ENCODE results near the gene ASB1.
"Not testable (repeated sequence)": the region's sequence is repeated elsewhere in the genome, so short reads cannot be mapped to it uniquely, and the experiment has no call there.

ASB1 gene

GRCh38 chr2:238403632-238404405 is 22.9 kb upstream of the ASB1 start:
- H3K27ac ChIP-seq (ENCODE audit: low read depth, low read length) = no peak overlapping the region
- no peak overlapping the region for H3K9ac ChIP-seq (ENCODE audit: low read depth in 1 of 2, low read length in 2 of 2)

GRCh38 chr2:238404406-238405216 is 22.1 kb upstream of the ASB1 start:
- H3K27me3 ChIP-seq (ENCODE audit: control insufficient read depth in 1 of 2, insufficient read depth in 2 of 2, low read length in 2 of 2) = no peaks in the 10 kb centered on the region

More at GRCh38 chr2:238403632-238404405, 22.9 kb upstream of the ASB1 start:
- H3K4me1 ChIP-seq (ENCODE audit: control insufficient read depth in 1 of 2, insufficient read depth in 2 of 2, low read length in 2 of 2) = peaks cover 0 to 9% of the 10 kb centered on the region in 2 donors
- no peaks in the 10 kb centered on the region for H3K9me3 ChIP-seq (ENCODE audit: control insufficient read depth in 1 of 2, low read length in 2 of 2)
- no peak overlapping the region for H3K4me3 ChIP-seq (ENCODE audit: low read depth in 1 of 2, low read length in 2 of 2)
- peaks cover 0 to 3% of the 10 kb centered on the region in 2 donors for H3K36me3 ChIP-seq (ENCODE audit: control insufficient read depth in 1 of 2, insufficient read depth in 2 of 2, low read length in 2 of 2)
- H3K27me3 ChIP-seq (ENCODE audit: control insufficient read depth in 1 of 2, insufficient read depth in 2 of 2, low read length in 2 of 2) = no peaks in the 10 kb centered on the region

DNA sequence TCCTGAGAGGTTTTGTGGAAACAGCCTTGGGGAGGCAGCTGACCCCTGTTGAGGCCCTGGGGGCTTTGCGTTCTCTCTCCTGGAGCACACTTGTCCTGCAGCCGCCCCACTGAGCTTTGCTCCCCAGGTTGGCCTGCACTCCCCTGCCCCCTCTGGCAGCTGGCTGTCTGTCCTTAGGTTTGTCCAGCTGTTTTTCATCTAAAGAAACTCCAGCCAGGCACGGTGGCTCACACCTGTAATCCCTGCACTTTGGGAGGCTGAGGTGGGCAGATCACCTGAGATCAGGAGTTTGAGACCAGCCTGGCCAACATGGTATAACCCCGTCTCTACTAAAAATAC is 21.5 kb upstream of the ASB1 start:
- H3K9me3 ChIP-seq (ENCODE audit: control insufficient read depth in 1 of 2, low read length in 2 of 2); H3K4me1 ChIP-seq (ENCODE audit: control insufficient read depth in 1 of 2, insufficient read depth in 2 of 2, low read length in 2 of 2); H3K9ac ChIP-seq (ENCODE audit: low read depth in 1 of 2, low read length in 2 of 2); H3K27ac ChIP-seq (ENCODE audit: low read depth, low read length); H3K27me3 ChIP-seq (ENCODE audit: control insufficient read depth in 1 of 2, insufficient read depth in 2 of 2, low read length in 2 of 2); H3K4me3 ChIP-seq (ENCODE audit: low read depth in 1 of 2, low read length in 2 of 2); H3K36me3 ChIP-seq (ENCODE audit: control insufficient read depth in 1 of 2, insufficient read depth in 2 of 2, low read length in 2 of 2): not testable (repeated sequence)

More at GRCh38 chr2:238404406-238405216, 22.1 kb upstream of the ASB1 start:
- H3K9me3 ChIP-seq (ENCODE audit: control insufficient read depth in 1 of 2, low read length in 2 of 2) = no peaks in the 10 kb centered on the region
- peaks cover 0 to 9% of the 10 kb centered on the region in 2 donors for H3K4me1 ChIP-seq (ENCODE audit: control insufficient read depth in 1 of 2, insufficient read depth in 2 of 2, low read length in 2 of 2)
- H3K9ac ChIP-seq (ENCODE audit: low read depth in 1 of 2, low read length in 2 of 2) = no peak overlapping the region
- no peak overlapping the region for H3K27ac ChIP-seq (ENCODE audit: low read depth, low read length)
- peaks cover 0 to under 1% of the 10 kb centered on the region in 2 donors for H3K36me3 ChIP-seq (ENCODE audit: control insufficient read depth in 1 of 2, insufficient read depth in 2 of 2, low read length in 2 of 2)
- H3K4me3 ChIP-seq (ENCODE audit: low read depth in 1 of 2, low read length in 2 of 2) = no peak overlapping the region

DNA sequence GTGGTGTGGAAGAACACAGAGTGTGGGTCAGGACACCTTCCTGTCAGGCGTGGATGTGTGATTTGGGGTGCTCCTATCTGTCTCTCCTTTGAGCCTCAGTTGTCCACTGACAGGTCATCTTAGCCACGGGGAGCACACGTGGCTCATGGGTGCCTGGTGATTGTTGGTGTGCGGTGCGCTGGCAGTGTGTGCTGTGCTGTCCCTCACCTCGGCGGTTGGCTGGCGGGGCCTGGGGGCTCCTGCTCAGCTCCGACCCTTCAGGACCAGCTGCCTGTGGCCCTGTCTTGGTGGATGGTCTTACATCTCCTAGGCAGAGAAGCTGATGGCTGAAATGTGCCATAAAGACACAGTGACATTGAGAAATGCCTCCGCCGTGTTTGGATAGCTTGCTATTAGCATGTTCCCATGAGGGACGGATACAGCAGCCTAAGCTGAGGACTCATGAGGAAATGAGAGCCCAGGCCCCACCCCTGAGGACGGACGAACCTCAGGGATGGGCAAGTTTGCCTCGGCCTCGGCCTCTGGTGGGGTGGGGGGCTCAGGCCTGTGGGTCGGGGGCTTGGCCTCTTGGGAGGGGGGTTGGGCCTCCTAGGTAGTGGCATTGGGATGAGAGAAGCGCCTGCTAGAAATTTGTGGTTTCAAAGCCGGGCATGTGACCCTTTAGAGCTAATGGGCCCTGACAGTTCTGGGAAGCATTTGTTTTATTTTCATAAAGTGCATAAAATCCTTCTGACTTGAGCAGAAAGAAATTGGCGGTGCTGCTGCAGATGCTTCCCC is 20.3 kb upstream of the ASB1 start:
- Histone ChIP-seq H3K36me3 (ENCODE audit: control insufficient read depth in 1 of 2, insufficient read depth in 2 of 2, low read length in 2 of 2) (no peaks in the 10 kb centered on the region), H3K27ac (ENCODE audit: low read depth, low read length) (no peak overlapping the region), H3K27me3 (ENCODE audit: control insufficient read depth in 1 of 2, insufficient read depth in 2 of 2, low read length in 2 of 2) (no peaks in the 10 kb centered on the region), H3K4me3 (ENCODE audit: low read depth in 1 of 2, low read length in 2 of 2) (no peak overlapping the region), H3K9ac (ENCODE audit: low read depth in 1 of 2, low read length in 2 of 2) (no peak overlapping the region), H3K9me3 (ENCODE audit: control insufficient read depth in 1 of 2, low read length in 2 of 2) (no peaks in the 10 kb centered on the region), H3K4me1 (ENCODE audit: control insufficient read depth in 1 of 2, insufficient read depth in 2 of 2, low read length in 2 of 2) (peaks cover 0 to 9% of the 10 kb centered on the region in 2 donors)

GRCh38 chr2:238406998-238407285 is 19.8 kb upstream of the ASB1 start:
- Histone ChIP-seq H3K4me1 (ENCODE audit: control insufficient read depth in 1 of 2, insufficient read depth in 2 of 2, low read length in 2 of 2) (peaks cover 0 to 9% of the 10 kb centered on the region in 2 donors), H3K9me3 (ENCODE audit: control insufficient read depth in 1 of 2, low read length in 2 of 2) (no peaks in the 10 kb centered on the region), H3K4me3 (ENCODE audit: low read depth in 1 of 2, low read length in 2 of 2) (no peak overlapping the region), H3K36me3 (ENCODE audit: control insufficient read depth in 1 of 2, insufficient read depth in 2 of 2, low read length in 2 of 2) (no peaks in the 10 kb centered on the region), H3K27me3 (ENCODE audit: control insufficient read depth in 1 of 2, insufficient read depth in 2 of 2, low read length in 2 of 2) (no peaks in the 10 kb centered on the region), H3K9ac (ENCODE audit: low read depth in 1 of 2, low read length in 2 of 2) (no peak overlapping the region), H3K27ac (ENCODE audit: low read depth, low read length) (no peak overlapping the region)

- Histone ChIP-seq H3K27ac (ENCODE audit: low read depth, low read length) (no peak overlapping the region), H3K36me3 (ENCODE audit: control insufficient read depth in 1 of 2, insufficient read depth in 2 of 2, low read length in 2 of 2) (no peaks in the 10 kb centered on the region), H3K4me1 (ENCODE audit: control insufficient read depth in 1 of 2, insufficient read depth in 2 of 2, low read length in 2 of 2) (peaks cover 0 to 9% of the 10 kb centered on the region in 2 donors), H3K27me3 (ENCODE audit: control insufficient read depth in 1 of 2, insufficient read depth in 2 of 2, low read length in 2 of 2) (no peaks in the 10 kb centered on the region), H3K9ac (ENCODE audit: low read depth in 1 of 2, low read length in 2 of 2) (no peak overlapping the region), H3K4me3 (ENCODE audit: low read depth in 1 of 2, low read length in 2 of 2) (no peak overlapping the region), H3K9me3 (ENCODE audit: control insufficient read depth in 1 of 2, low read length in 2 of 2) (no peaks in the 10 kb centered on the region)
Observed at GRCh38 chr2:238407566-238407965, 19.2 kb upstream of the ASB1 start.

GRCh38 chr2:238408615-238409340 is 17.9 kb upstream of the ASB1 start:
- Histone ChIP-seq H3K36me3 (ENCODE audit: control insufficient read depth in 1 of 2, insufficient read depth in 2 of 2, low read length in 2 of 2) (no peaks in the 10 kb centered on the region), H3K27me3 (ENCODE audit: control insufficient read depth in 1 of 2, insufficient read depth in 2 of 2, low read length in 2 of 2) (no peaks in the 10 kb centered on the region), H3K9me3 (ENCODE audit: control insufficient read depth in 1 of 2, low read length in 2 of 2) (no peaks in the 10 kb centered on the region), H3K4me3 (ENCODE audit: low read depth in 1 of 2, low read length in 2 of 2) (no peak overlapping the region), H3K27ac (ENCODE audit: low read depth, low read length) (no peak overlapping the region), H3K9ac (ENCODE audit: low read depth in 1 of 2, low read length in 2 of 2) (no peak overlapping the region), H3K4me1 (ENCODE audit: control insufficient read depth in 1 of 2, insufficient read depth in 2 of 2, low read length in 2 of 2) (peaks cover 0 to 6% of the 10 kb centered on the region in 2 donors)

DNA sequence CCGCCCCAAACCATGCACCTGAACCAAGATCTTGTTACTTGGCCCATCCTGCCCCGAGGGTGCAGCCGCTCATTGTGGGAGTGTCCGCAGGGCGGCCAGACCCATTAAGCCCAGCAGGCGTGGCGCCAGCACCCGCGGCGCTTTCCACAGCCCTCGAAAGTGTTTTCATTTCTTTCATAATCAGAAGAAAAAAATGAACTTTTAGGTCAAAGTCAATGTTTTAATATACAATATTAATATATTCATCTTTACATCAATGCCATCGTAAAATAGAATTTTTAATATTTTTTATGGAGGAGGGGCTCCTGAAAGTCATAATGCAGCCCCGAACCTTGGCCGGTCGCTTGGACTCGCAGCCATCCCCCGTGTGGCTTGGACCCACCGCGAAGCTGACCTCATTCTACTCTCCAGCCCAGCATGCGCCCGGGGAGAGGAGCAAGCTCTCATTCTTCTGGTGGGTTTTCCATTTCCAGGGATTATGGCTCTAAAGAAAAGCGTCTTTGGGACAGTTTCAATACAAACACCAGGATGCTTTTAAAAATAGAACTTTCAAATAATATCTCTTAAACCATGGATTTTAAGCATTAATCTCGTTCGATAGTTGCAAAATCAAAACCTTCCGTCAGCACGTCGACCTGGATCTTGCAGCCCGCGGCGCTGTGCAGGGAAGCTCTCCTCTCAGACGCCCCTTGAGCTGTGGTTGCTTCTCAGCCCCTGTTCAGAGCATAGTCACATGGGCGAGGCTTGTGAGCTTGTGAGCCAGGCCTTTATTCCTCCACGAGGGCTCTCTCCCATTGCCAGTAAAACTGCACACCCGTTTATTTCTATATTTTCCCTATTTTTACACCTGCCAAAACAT is 17.2 kb upstream of the ASB1 start:
- no peak overlapping the region for H3K27ac ChIP-seq (ENCODE audit: low read depth, low read length)
- no peaks in the 10 kb centered on the region for H3K4me1 ChIP-seq (ENCODE audit: control insufficient read depth in 1 of 2, insufficient read depth in 2 of 2, low read length in 2 of 2)
- no peaks in the 10 kb centered on the region for H3K36me3 ChIP-seq (ENCODE audit: control insufficient read depth in 1 of 2, insufficient read depth in 2 of 2, low read length in 2 of 2)
- no peak overlapping the region for H3K9ac ChIP-seq (ENCODE audit: low read depth in 1 of 2, low read length in 2 of 2)
- no peaks in the 10 kb centered on the region for H3K27me3 ChIP-seq (ENCODE audit: control insufficient read depth in 1 of 2, insufficient read depth in 2 of 2, low read length in 2 of 2)
- no peak overlapping the region for H3K4me3 ChIP-seq (ENCODE audit: low read depth in 1 of 2, low read length in 2 of 2)
- no peaks in the 10 kb centered on the region for H3K9me3 ChIP-seq (ENCODE audit: control insufficient read depth in 1 of 2, low read length in 2 of 2)

DNA sequence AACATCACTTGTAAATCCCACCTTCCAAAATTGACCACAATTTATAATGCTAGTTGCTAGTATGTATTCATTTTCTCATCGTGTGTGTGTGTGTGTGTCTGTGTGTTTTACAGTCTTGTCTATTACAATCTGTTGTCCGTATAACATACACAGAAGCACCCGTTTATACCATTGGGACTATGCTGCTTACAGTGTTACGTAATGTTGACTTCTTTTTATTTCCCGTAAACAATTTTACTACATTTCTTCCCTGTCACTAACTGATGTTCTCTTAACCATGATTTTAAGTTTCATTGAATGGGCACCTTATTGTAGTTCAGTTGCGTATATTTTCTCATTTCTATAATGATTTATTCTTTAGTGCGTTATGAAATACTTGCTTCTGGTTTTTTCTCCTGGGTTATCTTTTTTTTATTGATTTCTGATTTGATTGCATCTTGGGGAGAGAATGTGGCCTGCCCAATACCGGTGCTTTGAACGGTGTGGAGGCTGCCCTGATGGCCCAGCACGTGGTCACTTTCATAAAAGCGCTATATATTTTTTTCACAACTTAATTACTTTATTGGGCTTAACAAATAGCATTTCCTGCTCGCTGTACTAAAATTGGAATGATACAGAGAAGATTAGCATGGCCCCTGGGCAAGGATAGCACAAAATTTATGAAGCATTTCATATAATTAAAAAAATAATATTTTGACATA is 14.5 kb upstream of the ASB1 start:
- Histone ChIP-seq H3K9ac (ENCODE audit: low read depth in 1 of 2, low read length in 2 of 2) (no peak overlapping the region), H3K4me1 (ENCODE audit: control insufficient read depth in 1 of 2, insufficient read depth in 2 of 2, low read length in 2 of 2) (no peaks in the 10 kb centered on the region), H3K36me3 (ENCODE audit: control insufficient read depth in 1 of 2, insufficient read depth in 2 of 2, low read length in 2 of 2) (no peaks in the 10 kb centered on the region)

More for the DNA sequence above, 14.5 kb upstream of the ASB1 start:
- Histone ChIP-seq H3K9me3 (ENCODE audit: control insufficient read depth in 1 of 2, low read length in 2 of 2) (peaks cover 3 to 5% of the 10 kb centered on the region in 2 donors), H3K4me3 (ENCODE audit: low read depth in 1 of 2, low read length in 2 of 2) (no peak overlapping the region), H3K27me3 (ENCODE audit: control insufficient read depth in 1 of 2, insufficient read depth in 2 of 2, low read length in 2 of 2) (no peaks in the 10 kb centered on the region), H3K27ac (ENCODE audit: low read depth, low read length) (no peak overlapping the region)
